HEK293T (cell line): ENCODE data around the gene AMDHD1.
A peak's percentile ranks its signal among the peaks of the same experiment; 100 is the strongest.

Source experiments
- CTCF ChIA-PET: fragments of 350-600 bp; formaldehyde crosslinking; extraction: SDS; loops from one replicate; lab custom pipeline; 2021; ENCODE audit warnings: antibody characterized with exemption, inconsistent platforms; lab: Yijun Ruan, JAX
- POLR2A ChIA-PET: fragments of 350-600 bp; formaldehyde crosslinking; extraction: SDS; loops from one replicate; lab custom pipeline; 2020; ENCODE audit warnings: antibody characterized with exemption, inconsistent platforms; lab: Yijun Ruan, JAX
- DNase-seq: peaks from one replicate; pipeline ENCODE4 v3.0.0; 2012; ENCODE audit warnings: mixed read lengths; ENCODE audit errors: extremely low spot score
- ARNT ChIP-seq: fragments of 450-650 bp; IDR thresholded peaks from 2 replicates; pipeline ENCODE4 v1.6.1; 2017; ENCODE audit warnings: mild to moderate bottlenecking
- BHLHE40 ChIP-seq: fragments of 450-650 bp; IDR thresholded peaks from 2 replicates; pipeline ENCODE4 v1.6.1; 2016; ENCODE audit warnings: mild to moderate bottlenecking, moderate library complexity, borderline replicate concordance
- CTBP1 ChIP-seq: fragments of 450-650 bp; IDR thresholded peaks from 2 replicates; pipeline ENCODE4 v1.6.1; 2016; ENCODE audit warnings: borderline replicate concordance
- ELF4 ChIP-seq: fragments of 450-650 bp; IDR thresholded peaks from 2 replicates; pipeline ENCODE4 v1.6.1; 2017; ENCODE audit warnings: antibody characterized with exemption
- FOXA1 ChIP-seq: fragments of 450-650 bp; IDR thresholded peaks from 2 replicates; pipeline ENCODE4 v1.6.1; 2016; ENCODE audit warnings: mild to moderate bottlenecking
- FOXK2 ChIP-seq: fragments of 450-650 bp; IDR thresholded peaks from 2 replicates; pipeline ENCODE4 v1.6.1; 2016; ENCODE audit warnings: mild to moderate bottlenecking
- FOXM1 ChIP-seq: fragments of 450-650 bp; IDR thresholded peaks from 2 replicates; pipeline ENCODE4 v1.6.1; 2017; ENCODE audit warnings: mild to moderate bottlenecking, borderline replicate concordance
- HDGF ChIP-seq: fragments of 450-650 bp; IDR thresholded peaks from 2 replicates; pipeline ENCODE4 v1.6.1; 2017; ENCODE audit warnings: antibody characterized with exemption, borderline replicate concordance
- L3MBTL2 ChIP-seq: fragments of 450-650 bp; conservative IDR thresholded peaks from 2 replicates; pipeline ENCODE4 v1.6.1; 2016; ENCODE audit warnings: mild to moderate bottlenecking
- LEF1 ChIP-seq: fragments of 450-650 bp; IDR thresholded peaks from 2 replicates; pipeline ENCODE4 v1.6.1; 2017; ENCODE audit warnings: mild to moderate bottlenecking, borderline replicate concordance
- NFRKB ChIP-seq: fragments of 450-650 bp; IDR thresholded peaks from 2 replicates; pipeline ENCODE4 v1.6.1; 2016; ENCODE audit warnings: mild to moderate bottlenecking, moderate library complexity
- PKNOX1 ChIP-seq: fragments of 450-650 bp; IDR thresholded peaks from 2 replicates; pipeline ENCODE4 v1.6.1; 2016
- SP1 ChIP-seq: fragments of 450-650 bp; IDR thresholded peaks from 2 replicates; pipeline ENCODE4 v1.6.1; 2017
- SUZ12 ChIP-seq: fragments of 450-650 bp; IDR thresholded peaks from 2 replicates; pipeline ENCODE4 v1.6.1; 2016; ENCODE audit warnings: mild to moderate bottlenecking
- TARDBP ChIP-seq: fragments of 450-650 bp; IDR thresholded peaks from 2 replicates; pipeline ENCODE4 v1.6.1; 2016
- ZNF384 ChIP-seq: fragments of 450-650 bp; IDR thresholded peaks from 2 replicates; pipeline ENCODE4 v1.6.1; 2016

The AMDHD1 gene

GRCh38 chr12:96000858-96001257, 57.7 kb downstream of the AMDHD1 start:
- POLR2A ChIA-PET, result no interaction called here
- no peak for DNase-seq
- TF ChIP-seq HDGF (no peak), FOXA1 (no peak), CTBP1 (no peak), FOXK2 (no peak), SP1 (no peak), L3MBTL2 (no peak), ARNT (no peak), BHLHE40 (no peak), PKNOX1 (no peak), FOXM1 (no peak)
- CTCF ChIA-PET, result interaction anchor here (1.5 kb wide), 1 partner anchor 88 kb away, joined by 4 read pairs; no protein-coding TSS in a partner anchor

GRCh38 chr12:96006727-96007126, 63.6 kb downstream of the AMDHD1 start:
- no peak for TF ChIP-seq SP1
- TF ChIP-seq ZNF384, result no peak
- no peak for TF ChIP-seq L3MBTL2
- no peak for TF ChIP-seq NFRKB
- TF ChIP-seq PKNOX1, result no peak
- TF ChIP-seq FOXK2, result no peak
- no peak for TF ChIP-seq LEF1
- TF ChIP-seq ELF4, result no peak
- TF ChIP-seq BHLHE40, result no peak
- TF ChIP-seq FOXM1, result no peak
- TF ChIP-seq SUZ12, result no peak
- no peak for TF ChIP-seq FOXA1
- TF ChIP-seq TARDBP, result no peak
- TF ChIP-seq HDGF, result no peak
- no peak for TF ChIP-seq CTBP1
- no peak for TF ChIP-seq ARNT
- DNase-seq, result no peak
- ChIA-PET POLR2A (interaction anchor here (0.9 kb wide), 1 partner anchor 29 kb away, joined by 3 read pairs; the partner anchor contains the start of gene LTA4H), CTCF (interaction anchor here (0.9 kb wide), 1 partner anchor 496 kb away, joined by 3 read pairs; no protein-coding TSS in a partner anchor)

GRCh38 chr12:96007729-96008128, 64.6 kb downstream of the AMDHD1 start:
- DNase-seq, result no peak

GRCh38 chr12:96014943-96015599, 71.9 kb downstream of the AMDHD1 start:
- no peak for TF ChIP-seq FOXK2
- no peak for TF ChIP-seq SP1
- no peak for TF ChIP-seq FOXA1
- TF ChIP-seq FOXM1, result no peak
- no peak for TF ChIP-seq LEF1
- no peak for TF ChIP-seq BHLHE40
- no peak for TF ChIP-seq CTBP1
- TF ChIP-seq HDGF, result no peak
- no peak for TF ChIP-seq NFRKB
- TF ChIP-seq ELF4, result no peak
- no peak for TF ChIP-seq SUZ12
- no peak for TF ChIP-seq ZNF384
- no peak for TF ChIP-seq PKNOX1
- no peak for TF ChIP-seq TARDBP
- DNase-seq, result no peak
- ChIA-PET POLR2A (interaction anchor here (1.0 kb wide), 1 partner anchor 20 kb away, joined by 3 read pairs; the partner anchor contains the start of gene LTA4H), CTCF (no interaction called here)

More at GRCh38 chr12:96007729-96008128, 64.6 kb downstream of the AMDHD1 start:
- CTCF ChIA-PET, result interaction anchor here (0.9 to 1.0 kb wide), 2 partner anchors 9 to 495 kb away, joined by 3 to 4 read pairs; no protein-coding TSS in a partner anchor
- POLR2A ChIA-PET, result no interaction called here
- TF ChIP-seq SUZ12, result no peak
- TF ChIP-seq PKNOX1, result no peak
- TF ChIP-seq ELF4, result no peak
- TF ChIP-seq BHLHE40, result no peak
- no peak for TF ChIP-seq CTBP1

GRCh38 chr12:96015672-96016071, 72.5 kb downstream of the AMDHD1 start:
- peak; percentile 32 for DNase-seq
- ChIA-PET POLR2A (interaction anchor here (1.0 kb wide), 1 partner anchor 20 kb away, joined by 3 read pairs; the partner anchor contains the start of gene LTA4H), CTCF (no interaction called here)
- no peak for TF ChIP-seq ELF4
- no peak for TF ChIP-seq L3MBTL2
- TF ChIP-seq FOXA1, result no peak
- TF ChIP-seq NFRKB, result no peak
